ENCODE data around the gene MAVS. TPM values are rescaled to one million over a fixed set of nuclear protein-coding genes. Genes with fewer than 3 reads are reported as not detected.

The MAVS gene
- total RNA-seq, 4 donors from 2014 or later = 39.6 to 94.4 (median 69.7) TPM

DNA sequence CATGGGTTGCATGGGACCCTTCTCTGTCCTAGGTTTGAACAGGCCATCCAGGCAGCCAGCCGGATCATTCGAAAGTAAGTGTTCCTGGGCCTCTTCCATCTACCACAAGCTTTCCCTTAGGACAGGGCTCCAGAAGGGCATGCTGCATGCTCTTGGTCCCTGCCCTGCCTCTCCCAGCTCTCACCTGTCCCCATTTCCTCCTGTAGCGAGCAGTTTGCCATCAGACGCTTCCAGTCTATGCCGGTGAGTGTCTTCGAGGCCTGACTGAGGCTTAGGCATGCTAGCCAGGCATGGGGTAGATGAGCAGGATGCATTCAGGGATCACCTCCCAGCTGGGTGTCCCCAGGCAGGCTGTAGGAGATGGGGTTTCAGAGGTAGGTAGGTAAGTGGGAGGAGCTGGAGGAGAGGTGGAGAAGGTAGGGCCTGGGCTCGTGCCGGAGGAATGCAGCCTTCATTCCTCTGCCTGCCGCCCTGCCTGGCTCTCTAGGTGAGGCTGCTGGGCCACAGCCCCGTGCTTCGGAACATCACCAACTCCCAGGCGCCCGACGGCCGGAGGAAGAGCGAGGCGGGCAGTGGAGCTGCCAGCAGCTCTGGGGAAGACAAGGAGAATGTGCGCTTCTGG lies 46.3 kb upstream of the MAVS start:
- H3K36me3 ChIP-seq = peaks cover 0 to 52% (median 0%) of the 10 kb centered on the region in 3 donors
- no peak for DNase-seq
- H3K9me3 ChIP-seq = no peaks in the 10 kb centered on the region
- TF ChIP-seq POLR2A (IDR thresholded peaks at IDR 0.05) = no peak
- TF ChIP-seq, protein P1, sequence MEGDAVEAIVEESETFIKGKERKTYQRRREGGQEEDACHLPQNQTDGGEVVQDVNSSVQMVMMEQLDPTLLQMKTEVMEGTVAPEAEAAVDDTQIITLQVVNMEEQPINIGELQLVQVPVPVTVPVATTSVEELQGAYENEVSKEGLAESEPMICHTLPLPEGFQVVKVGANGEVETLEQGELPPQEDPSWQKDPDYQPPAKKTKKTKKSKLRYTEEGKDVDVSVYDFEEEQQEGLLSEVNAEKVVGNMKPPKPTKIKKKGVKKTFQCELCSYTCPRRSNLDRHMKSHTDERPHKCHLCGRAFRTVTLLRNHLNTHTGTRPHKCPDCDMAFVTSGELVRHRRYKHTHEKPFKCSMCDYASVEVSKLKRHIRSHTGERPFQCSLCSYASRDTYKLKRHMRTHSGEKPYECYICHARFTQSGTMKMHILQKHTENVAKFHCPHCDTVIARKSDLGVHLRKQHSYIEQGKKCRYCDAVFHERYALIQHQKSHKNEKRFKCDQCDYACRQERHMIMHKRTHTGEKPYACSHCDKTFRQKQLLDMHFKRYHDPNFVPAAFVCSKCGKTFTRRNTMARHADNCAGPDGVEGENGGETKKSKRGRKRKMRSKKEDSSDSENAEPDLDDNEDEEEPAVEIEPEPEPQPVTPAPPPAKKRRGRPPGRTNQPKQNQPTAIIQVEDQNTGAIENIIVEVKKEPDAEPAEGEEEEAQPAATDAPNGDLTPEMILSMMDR (IDR thresholded peaks at IDR 0.05) = no peak
- no peak overlapping the region for H3K4me3 ChIP-seq
- no peaks in the 10 kb centered on the region for H3K27me3 ChIP-seq
- H3K4me1 ChIP-seq = peaks cover 16 to 48% (median 36%) of the 10 kb centered on the region in 4 donors
- peak overlapping the region in 3 of 4 donors; percentile 96 to 97 (median 96) for H3K27ac ChIP-seq

- Histone ChIP-seq H3K4me3 (no peak overlapping the region), H3K27me3 (no peaks in the 10 kb centered on the region), H3K9me3 (no peaks in the 10 kb centered on the region), H3K4me1 (peaks cover 17 to 53% (median 36%) of the 10 kb centered on the region in 4 donors), H3K36me3 (peaks cover 0 to 52% (median 0%) of the 10 kb centered on the region in 3 donors), H3K27ac (peak overlapping the region in 3 of 4 donors; percentile 96 to 97 (median 96))
- peak in 1 of 3 donors; percentile 45 for DNase-seq
- no peak for TF ChIP-seq POLR2A (IDR thresholded peaks at IDR 0.05)
- TF ChIP-seq, protein P1 (IDR thresholded peaks at IDR 0.05) = no peak
Measured at GRCh38 chr20:3800878-3801260, 45.8 kb upstream of the MAVS start.

DNA sequence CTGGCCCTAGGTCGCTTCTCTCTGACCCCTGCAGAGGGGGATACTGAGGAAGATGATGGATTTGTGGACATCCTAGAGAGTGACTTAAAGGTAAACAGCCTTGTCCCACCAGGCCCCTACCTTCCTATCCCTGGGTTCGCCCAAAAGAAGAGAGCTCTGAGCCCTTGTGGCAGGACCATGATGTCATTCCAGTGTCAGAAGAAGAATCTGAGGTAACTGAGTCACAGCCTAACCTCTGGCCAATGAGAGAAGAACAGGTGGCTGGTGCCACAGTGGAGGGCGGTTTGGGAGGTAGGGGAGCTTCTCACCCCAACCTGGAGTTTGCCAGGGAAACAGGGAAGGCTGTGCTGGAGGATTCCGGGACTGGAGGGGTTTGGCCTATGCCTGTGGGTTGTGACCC lies 45.3 kb upstream of the MAVS start:
- Histone ChIP-seq H3K4me1 (peaks cover 21 to 57% (median 36%) of the 10 kb centered on the region in 4 donors), H3K36me3 (peaks cover 0 to 52% (median 0%) of the 10 kb centered on the region in 3 donors), H3K27me3 (no peaks in the 10 kb centered on the region), H3K4me3 (no peak overlapping the region), H3K9me3 (no peaks in the 10 kb centered on the region), H3K27ac (peak overlapping the region in 1 of 4 donors; percentile 96)
- TF ChIP-seq, protein P1 (IDR thresholded peaks at IDR 0.05) = no peak
- TF ChIP-seq POLR2A (IDR thresholded peaks at IDR 0.05) = no peak
- peak in 1 of 3 donors; percentile 12 for DNase-seq

DNA sequence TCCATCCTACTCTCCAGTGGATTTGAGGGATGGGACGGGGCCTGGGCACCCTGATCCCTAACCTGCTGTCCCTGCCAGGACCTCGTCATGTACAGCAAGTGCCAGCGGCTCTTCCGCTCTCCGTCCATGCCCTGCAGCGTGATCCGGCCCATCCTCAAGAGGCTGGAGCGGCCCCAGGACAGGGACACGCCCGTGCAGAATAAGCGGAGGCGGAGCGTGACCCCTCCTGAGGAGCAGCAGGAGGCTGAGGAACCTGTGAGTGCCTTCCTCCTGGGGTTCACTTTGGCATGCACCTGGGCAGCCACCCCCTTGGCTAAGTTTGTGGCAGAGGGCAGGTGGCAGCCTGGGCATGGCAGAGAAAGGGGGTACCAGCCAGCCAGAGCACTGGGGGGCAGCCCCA lies 44.8 kb upstream of the MAVS start:
- H3K4me1 ChIP-seq = peaks cover 21 to 56% (median 31%) of the 10 kb centered on the region in 4 donors
- peaks cover 0 to 52% (median 0%) of the 10 kb centered on the region in 3 donors for H3K36me3 ChIP-seq
- H3K27ac ChIP-seq = peak overlapping the region in 1 of 4 donors; percentile 25
- H3K4me3 ChIP-seq = no peak overlapping the region
- TF ChIP-seq POLR2A (IDR thresholded peaks at IDR 0.05) = no peak
- TF ChIP-seq, protein P1 (IDR thresholded peaks at IDR 0.05) = no peak
- no peaks in the 10 kb centered on the region for H3K27me3 ChIP-seq
- no peaks in the 10 kb centered on the region for H3K9me3 ChIP-seq
- peak in 1 of 3 donors; percentile 35 for DNase-seq

DNA sequence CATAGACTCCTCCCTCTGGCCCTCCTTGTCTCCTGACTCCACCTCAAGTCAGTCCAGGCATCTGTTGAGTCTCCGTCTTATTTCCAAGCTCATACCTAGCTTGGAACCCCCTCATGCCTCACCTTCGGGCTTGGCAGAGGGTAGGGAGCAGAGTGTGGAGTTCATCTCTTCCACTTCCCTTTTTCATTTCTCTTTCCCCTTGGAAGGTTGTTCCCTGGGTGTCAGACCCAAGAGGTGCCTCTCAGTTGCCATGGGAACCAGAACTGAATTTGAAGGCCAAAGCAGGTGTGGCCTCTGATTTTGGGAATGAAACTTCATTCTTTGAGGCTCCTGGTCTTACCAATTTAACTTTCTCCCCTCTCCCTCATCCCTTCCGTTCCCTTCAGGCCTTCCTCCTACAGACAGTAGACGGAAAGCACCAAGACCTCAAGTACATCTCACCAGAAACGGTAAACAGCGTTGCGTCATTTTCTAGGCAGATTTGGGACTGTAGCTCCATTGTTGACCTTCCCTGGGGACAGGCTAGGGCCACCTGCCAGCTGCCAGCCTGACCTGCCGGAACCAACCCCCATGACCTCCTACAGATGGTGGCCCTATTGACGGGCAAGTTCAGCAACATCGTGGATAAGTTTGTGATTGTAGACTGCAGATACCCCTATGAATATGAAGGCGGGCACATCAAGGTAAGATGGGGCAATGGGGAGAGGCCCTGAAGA lies 44.0 kb upstream of the MAVS start:
- H3K4me3 ChIP-seq = no peak overlapping the region
- H3K36me3 ChIP-seq = peaks cover 0 to 52% (median 0%) of the 10 kb centered on the region in 3 donors
- no peak for DNase-seq
- H3K4me1 ChIP-seq = peaks cover 19 to 56% (median 27%) of the 10 kb centered on the region in 4 donors
- H3K27ac ChIP-seq = no peak overlapping the region
- no peaks in the 10 kb centered on the region for H3K27me3 ChIP-seq
- no peaks in the 10 kb centered on the region for H3K9me3 ChIP-seq
- TF ChIP-seq POLR2A (IDR thresholded peaks at IDR 0.05) = no peak
- TF ChIP-seq, protein P1 (IDR thresholded peaks at IDR 0.05) = no peak
